HCT116 (cell line): ENCODE results near the gene AHSA1.

Source experiments
- CTCF ChIP-seq, 3 experiments: fragments of 200-600 bp in 1 of 3; sonication (generic) in 1 of 3; IDR thresholded peaks in 2 of 3; conservative IDR thresholded peaks in 1 of 3; 2 replicates each; pipeline ENCODE4 v1.5.1; 2012 to 2017; ENCODE audit warnings: low read depth in 2 of 3, low read length in 2 of 3, antibody characterized with exemption in 1 of 3, borderline replicate concordance in 1 of 3, control low read depth in 1 of 3, mild to moderate bottlenecking in 1 of 3, mixed read lengths in 1 of 3, mixed run types in 1 of 3, moderate library complexity in 1 of 3; ENCODE audit not compliant: insufficient read depth in 1 of 3
- EZH2 ChIP-seq: fragments of 200-600 bp; sonication (generic); IDR thresholded peaks from 2 replicates; pipeline ENCODE4 v1.6.1; 2017; ENCODE audit warnings: antibody characterized with exemption, mixed run types

DNA sequence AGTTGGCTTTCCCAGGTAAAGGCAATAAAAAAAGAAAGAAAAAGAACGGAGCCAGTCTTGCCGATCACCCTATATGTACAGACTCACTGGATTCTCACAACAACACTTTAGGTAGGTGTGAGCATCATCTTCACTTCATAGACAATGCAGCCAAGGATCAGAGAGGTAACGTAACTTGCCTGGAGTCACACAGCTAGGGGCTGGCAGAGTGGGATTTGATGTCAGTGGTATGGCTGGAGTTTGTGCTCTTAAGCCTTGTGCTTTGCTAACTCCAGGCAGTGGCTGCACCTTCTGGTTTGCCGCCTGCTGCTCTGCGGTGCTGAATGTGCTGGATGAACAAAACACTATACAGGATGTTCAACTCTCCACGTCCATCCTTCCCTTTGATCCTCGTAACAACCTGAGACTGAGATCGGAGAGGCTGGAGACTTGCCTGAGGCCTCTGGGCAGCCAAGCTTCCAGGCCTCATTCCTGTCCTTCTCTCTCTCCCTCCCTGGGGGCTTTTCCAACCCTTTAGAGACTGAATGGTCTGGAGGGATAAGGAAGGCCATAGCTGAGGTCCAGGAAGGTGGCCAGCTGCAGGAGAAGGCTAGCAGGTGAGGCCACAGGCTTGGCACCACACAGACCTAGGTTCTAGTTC, 32.6 kb downstream of the AHSA1 start:
- no peak for TF ChIP-seq CTCF (IDR thresholded peaks at IDR 0.05 in 2 of 3, conservative IDR thresholded peaks at IDR 0.05 in 1 of 3; ENCODE audit: borderline replicate concordance in 1 of 3, insufficient read depth in 1 of 3, low read depth in 2 of 3, low read length in 2 of 3)
- TF ChIP-seq EZH2 = no peak
